ENCODE data around the gene KRTAP5-7.

KRTAP5-7 gene

DNA sequence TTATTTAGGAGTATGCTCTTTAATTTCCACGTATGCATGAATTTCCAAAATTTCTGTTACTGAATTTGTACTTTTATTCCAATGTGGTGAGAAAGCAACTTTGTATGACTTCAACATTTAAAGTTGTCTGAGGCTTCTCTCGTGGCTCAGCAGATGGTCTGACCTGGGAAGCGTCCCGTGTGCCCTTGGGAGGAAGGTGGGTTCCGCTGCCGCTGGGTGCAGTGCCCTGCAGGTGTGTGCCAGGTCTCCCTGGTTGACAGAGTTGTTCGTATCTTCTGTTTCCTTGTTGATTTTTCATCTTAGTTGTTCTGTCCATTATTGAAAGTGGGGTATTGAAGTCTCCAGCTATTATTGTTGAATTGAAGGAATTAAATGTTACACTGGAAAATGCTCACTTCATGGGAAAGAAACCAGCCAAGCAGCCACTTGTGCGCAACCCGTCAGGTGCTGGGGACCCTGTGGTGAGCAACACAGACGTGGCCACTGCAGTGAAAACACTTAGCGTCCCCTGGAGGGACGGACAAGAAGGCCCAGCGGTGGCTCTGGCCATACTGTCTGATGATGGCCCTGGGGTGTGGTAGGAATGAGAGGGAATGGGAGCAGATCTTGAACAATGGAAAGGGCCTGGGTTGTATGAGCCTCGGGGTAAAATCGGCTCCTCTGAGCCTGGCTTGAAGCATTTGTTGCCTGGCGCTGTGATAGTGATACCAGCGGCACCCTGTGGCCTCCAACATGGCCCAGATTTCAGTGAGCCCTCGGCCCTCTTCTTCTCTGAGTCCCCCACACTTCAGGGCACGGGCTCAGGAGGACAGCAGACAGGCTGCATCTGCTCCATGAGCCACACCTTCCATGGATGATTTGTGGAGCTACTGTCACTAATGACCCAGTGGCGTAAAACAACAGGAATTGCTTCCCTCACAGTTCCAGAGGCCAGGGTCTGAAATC is 31.5 kb upstream of the KRTAP5-7 start:
- DNase-seq (ENCODE audit: low read depth): no peak

DNA sequence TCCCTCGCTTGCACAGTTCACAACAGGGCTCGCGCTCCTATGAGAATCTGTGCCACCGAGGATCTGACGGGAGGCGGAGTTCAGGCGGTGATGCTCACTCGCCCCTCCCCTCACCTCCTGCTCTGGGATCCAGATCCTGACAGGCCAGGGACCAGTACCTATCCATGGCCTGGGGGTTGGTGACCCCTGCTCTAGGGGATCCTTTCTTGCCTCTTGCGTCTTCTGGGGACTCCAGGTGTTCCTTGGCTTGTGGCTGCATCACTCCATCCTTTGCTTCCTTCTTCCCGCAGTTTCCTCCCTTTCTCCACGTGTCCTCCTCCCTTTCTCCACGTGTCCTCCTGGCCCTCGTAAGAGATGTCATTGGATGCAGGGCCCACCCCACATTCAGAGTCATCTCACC is 30.6 kb upstream of the KRTAP5-7 start:
- DNase-seq (ENCODE audit: low read depth): no peak

DNA sequence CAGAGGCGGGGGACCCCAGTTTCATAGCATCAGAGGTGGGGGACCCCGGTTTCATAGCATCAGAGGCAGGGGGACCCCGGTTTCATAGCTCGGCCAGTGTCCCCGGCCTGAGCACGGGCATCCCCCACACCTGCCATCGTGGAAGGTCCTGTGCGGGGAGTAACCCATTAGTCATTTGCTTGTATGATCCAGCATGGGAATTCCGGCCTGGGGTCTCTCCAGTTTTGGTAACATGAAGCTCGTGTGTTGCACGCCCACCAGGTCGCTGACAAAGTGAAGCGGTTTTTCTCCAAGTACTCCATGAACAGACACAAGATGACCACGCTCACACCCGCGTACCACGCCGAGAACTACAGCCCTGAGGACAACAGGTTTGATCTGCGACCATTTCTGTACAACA is 29.0 kb upstream of the KRTAP5-7 start:
- DNase-seq (ENCODE audit: low read depth): no peak

GRCh38 chr11:71499125-71499524 is 27.9 kb upstream of the KRTAP5-7 start:
- no peak for DNase-seq (ENCODE audit: low read depth)

GRCh38 chr11:71499546-71499945 is 27.5 kb upstream of the KRTAP5-7 start:
- no peak for DNase-seq (ENCODE audit: low read depth)

DNA sequence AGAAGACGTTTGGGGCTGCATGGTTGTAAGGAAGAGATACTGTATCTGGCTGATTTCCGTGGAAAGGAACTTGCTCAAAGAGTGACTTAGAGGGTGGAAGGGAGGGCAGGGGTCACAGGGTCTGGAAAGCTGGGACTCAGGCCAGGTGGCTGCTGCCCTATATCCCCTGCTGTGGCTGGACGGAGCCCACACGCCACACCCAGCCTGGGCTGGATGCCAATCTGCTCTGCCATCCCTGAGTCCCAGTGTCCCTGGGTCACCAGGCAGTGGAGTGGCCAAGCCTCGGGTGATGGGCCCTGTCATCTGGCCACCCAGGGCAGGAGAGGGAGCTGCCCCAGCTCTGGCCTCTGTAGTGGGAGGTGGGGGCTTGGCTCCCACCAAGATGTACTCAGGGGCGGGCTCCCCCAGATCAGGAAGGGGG is 26.5 kb upstream of the KRTAP5-7 start:
- no peak for DNase-seq (ENCODE audit: low read depth)

DNA sequence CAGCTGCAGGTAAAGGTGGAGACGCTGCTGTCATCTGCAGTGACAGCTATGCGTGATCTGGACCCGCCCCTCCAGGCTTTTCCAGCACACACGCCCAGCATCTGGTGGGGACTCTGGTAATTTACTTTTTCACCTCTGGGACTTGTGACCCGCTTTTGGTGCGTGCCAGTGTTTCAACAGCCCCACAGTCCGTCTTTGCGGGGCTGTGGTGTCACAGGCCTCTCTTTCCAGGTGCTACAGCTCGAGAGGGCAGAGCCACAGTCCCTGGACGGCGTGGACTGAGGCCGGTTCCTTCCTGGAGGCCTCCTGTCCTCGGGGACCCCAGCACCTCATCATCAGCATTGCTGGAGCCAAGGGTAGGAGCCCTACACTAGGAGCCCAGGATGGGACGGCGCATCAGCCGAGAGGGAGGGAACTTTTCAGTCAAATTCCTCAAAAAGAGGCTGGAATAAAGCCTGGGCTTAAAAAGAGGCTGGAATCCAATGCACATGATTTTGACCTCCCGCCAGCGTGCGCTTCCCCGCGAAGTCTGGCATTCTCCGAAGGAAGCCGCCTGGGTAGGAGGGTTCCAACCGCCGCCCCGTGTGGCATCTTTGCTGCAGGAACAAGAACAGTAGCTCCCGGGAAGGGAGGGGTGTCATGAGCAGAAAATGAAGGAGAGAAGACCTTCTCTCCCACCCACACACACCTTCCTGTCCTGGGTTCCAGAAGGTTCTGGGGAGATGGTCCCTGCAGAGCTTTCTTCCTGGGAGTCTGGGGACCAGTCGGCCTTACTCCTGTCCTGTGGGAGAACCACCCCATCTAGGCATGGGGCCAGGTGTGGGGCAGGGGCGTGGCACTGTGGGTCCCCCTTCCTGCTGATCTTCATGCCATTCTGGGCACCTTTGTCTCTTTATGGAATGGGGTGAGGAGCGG is 25.7 kb upstream of the KRTAP5-7 start:
- DNase-seq (ENCODE audit: low read depth): no peak

- DNase-seq (ENCODE audit: low read depth): no peak
Observed at GRCh38 chr11:71502026-71502425, 25.0 kb upstream of the KRTAP5-7 start.

- DNase-seq (ENCODE audit: low read depth): no peak
Observed at GRCh38 chr11:71502871-71503435, 24.1 kb upstream of the KRTAP5-7 start.

DNA sequence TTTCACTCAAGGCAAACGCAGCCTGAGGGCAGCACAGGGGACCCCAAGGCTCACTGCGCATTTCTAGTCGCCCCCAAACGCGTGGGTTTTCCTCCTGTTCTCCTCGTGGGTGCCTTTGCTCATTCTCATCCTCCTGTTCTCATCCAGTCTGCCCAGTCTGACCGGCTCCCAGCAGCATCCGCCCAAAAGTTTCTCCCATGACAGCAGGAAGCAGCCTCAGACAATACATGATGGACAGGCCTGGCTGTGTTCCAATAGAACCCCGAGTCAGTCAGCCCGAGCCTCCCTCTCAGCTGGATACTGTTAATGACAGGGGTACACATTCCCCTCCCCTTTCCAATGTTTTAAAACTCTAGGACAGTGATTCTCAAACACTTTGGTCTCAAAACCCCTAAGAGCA is 22.5 kb upstream of the KRTAP5-7 start:
- DNase-seq (ENCODE audit: low read depth): no peak

- no peak for DNase-seq (ENCODE audit: low read depth)
Observed at GRCh38 chr11:71505001-71505400, 22.1 kb upstream of the KRTAP5-7 start.

DNA sequence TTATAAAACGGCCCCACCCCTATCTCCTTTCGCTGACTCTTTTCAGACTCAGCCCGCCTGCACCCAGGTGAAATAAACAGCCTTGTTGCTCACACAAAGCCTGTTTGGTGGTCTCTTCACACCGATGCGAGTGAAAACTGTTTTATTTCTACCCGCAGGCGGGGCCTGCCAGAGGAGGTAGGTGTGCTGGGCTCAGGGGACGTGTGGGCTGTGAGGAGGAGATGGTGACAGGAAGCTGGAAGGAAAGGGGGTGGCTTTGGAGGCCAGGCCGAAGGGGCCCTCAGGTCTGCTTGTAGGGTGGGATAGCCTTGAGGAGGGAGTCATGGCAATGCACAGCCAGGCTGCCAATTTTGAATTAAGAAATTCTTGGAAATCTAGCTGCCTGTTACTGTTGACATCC is 21.3 kb upstream of the KRTAP5-7 start:
- no peak for DNase-seq (ENCODE audit: low read depth)

DNA sequence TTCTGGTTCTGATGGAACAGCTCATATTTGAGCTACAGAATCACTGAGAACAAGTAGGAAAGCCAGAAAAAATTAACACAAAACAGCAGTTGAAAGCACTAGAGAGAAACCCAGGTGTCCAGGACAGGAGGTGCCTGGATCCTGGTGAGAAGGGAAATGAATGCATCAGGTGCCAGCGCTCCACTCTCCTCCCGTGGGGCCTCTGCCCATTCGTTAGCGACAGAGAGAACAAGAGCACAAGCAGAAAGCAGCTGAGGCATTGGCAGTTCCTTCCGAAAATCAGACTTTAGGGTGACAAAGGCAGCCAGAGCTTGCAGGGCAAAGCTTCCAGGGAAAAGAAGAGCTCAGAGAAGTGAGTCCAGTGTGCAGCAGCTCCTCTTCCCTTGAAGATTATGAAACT is 20.0 kb upstream of the KRTAP5-7 start:
- no peak for DNase-seq (ENCODE audit: low read depth)

GRCh38 chr11:71518506-71519471 is 8.3 kb upstream of the KRTAP5-7 start:
- no peak for DNase-seq (ENCODE audit: low read depth)

DNA sequence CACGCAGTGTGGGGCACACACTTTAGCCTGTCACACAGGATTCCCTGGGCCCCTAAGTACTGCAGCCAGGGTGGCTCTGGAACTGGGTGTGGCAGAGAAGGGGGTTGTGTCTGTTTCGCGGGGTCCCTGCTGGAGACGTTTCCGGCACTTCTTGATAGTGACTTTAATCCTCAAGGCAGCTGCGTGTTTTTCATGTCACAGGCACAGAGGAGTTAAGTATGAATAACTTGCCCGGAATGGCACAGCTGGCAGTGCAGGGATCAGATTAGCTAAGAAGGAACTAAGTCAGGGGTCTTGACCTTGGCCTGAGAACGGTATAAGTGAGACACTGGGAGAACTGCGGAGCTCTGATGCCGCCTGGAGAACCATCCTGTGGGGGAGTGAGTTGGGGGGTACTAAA is 7.5 kb upstream of the KRTAP5-7 start:
- no peak for DNase-seq (ENCODE audit: low read depth)

- no peak for DNase-seq (ENCODE audit: low read depth)
Observed at GRCh38 chr11:71525188-71525937, 1.7 kb upstream of the KRTAP5-7 start.

GRCh38 chr11:71525938-71526495 is 1.1 kb upstream of the KRTAP5-7 start:
- no peak for DNase-seq (ENCODE audit: low read depth)

DNA sequence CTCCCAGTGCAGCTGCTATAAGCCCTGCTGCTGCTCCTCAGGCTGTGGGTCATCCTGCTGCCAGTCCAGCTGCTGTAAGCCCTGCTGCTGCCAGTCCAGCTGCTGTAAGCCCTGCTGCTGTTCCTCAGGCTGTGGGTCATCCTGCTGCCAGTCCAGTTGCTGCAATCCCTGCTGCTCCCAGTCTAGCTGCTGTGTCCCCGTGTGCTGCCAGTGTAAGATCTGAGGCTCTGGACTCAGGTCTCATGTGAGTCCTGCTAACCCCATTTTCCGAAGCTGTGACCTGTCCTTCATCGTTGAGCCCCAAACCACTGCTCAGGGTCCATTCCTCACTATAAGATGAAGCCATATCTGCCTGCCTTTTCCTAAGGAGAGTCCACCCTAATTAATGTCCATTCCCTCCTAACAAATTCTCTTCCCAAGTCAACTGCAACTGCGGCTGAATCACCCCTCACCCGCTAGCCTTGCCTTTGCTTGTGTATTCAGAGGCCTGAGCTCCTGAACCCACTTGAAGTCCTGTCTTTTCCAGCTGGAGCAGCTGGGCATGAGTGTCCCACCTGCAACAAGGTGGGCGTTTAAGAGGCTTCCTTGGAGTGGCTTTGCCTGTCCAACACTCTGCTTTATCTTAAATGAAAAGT is 626 bp downstream of the KRTAP5-7 start:
- no peak for DNase-seq (ENCODE audit: low read depth)

- no peak for DNase-seq (ENCODE audit: low read depth)
Observed at GRCh38 chr11:71530602-71531001, 3.5 kb downstream of the KRTAP5-7 start.
